GM10266 (cell line): ENCODE measurements around the gene VEPH1.

Source experiments
- DNase-seq: peaks from one replicate; pipeline ENCODE4 v3.0.0; 2012; ENCODE audit errors: extremely low spot score
- TF ChIP-seq, protein P1 (sequence below): IDR thresholded peaks from 2 replicates; pipeline ENCODE4 v1.5.1; 2012; ENCODE audit warnings: mild to moderate bottlenecking, low read depth; ENCODE audit not compliant: control insufficient read depth, insufficient read depth; ENCODE audit errors: missing control alignments

Gene VEPH1

DNA sequence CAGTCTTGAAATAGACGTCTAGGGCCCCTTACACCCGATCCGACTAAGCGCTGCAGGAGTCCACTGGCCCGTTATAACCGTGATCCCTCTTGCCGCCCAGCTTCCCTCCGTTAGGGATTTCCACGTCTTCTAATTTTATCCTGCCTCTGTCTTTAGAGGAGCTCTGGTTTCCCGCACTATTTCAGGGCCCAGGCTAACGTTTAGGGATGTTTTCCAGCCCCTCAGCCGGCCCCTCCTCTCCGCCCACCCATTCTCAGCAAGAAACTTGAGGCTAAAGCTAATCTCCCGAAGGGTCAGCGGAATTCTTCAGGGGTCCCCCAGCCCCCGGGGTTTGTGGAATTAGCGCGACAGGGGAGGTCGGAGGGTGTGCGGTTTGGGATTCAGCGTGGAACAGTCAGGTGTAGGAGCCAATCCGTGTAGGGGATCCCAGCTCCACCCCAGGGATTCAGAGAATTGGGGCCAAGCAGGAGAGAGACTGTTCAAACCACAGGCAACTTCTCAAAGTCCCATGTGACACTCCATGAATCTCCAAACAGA is 65.0 kb downstream of the VEPH1 start:
- TF ChIP-seq, protein P1, sequence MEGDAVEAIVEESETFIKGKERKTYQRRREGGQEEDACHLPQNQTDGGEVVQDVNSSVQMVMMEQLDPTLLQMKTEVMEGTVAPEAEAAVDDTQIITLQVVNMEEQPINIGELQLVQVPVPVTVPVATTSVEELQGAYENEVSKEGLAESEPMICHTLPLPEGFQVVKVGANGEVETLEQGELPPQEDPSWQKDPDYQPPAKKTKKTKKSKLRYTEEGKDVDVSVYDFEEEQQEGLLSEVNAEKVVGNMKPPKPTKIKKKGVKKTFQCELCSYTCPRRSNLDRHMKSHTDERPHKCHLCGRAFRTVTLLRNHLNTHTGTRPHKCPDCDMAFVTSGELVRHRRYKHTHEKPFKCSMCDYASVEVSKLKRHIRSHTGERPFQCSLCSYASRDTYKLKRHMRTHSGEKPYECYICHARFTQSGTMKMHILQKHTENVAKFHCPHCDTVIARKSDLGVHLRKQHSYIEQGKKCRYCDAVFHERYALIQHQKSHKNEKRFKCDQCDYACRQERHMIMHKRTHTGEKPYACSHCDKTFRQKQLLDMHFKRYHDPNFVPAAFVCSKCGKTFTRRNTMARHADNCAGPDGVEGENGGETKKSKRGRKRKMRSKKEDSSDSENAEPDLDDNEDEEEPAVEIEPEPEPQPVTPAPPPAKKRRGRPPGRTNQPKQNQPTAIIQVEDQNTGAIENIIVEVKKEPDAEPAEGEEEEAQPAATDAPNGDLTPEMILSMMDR, result no peak
- DNase-seq, result no peak

DNA sequence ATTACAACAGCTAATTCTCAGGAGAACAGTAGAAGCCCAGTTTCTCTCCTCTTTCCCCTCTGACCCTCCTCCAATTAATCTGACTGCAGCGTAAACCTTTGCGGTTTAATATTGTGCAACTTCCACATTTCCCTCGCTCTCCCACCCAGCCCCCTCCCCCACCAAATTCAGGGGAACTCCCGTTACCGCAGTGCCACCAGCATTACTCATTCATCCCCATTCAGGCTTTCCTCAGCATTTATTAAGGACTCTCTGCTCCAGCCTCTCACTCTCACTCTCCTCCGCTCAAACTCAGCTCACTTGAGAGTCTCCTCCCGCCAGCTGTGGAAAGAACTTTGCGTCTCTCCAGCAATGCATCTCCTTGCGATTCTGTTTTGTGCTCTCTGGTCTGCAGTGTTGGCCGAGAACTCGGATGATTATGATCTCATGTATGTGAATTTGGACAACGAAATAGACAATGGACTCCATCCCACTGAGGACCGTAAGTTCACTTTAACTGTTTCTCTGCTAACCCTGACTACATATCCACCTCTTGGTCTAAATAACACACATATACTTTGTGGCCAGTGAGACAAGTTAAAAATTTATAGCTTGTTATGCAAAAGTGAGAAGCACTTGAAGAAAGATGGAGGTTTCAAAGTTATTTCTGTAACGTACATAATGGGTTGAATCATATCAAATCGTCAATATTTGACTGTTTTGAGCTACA is 66.5 kb downstream of the VEPH1 start, which contains the start of gene PTX3:
PTX3 (plus strand) TSS at position 268 of the 709 bp plus-strand sequence; CDS start at position 352, 84 bp downstream.
- DNase-seq, result no peak
- TF ChIP-seq, protein P1, result no peak

DNA sequence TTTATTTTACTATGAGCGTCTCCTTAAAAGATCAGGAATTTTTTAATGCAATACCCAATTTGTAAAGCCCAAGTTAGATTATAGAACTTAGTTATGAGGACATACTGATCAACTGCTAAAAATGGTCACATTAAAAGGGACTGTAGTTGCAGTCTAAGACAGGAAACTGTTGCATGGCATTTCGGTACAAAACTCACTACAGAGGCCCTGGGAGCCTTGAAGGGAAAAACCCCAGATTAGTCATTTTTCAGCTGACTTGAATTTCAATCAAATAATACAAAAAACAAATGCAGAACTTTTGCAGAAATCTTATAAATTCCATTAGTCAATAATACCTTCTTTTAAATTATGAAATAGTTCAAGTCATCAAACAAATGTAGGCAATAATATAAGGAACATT is 73.5 kb downstream of the VEPH1 start:
- DNase-seq, result no peak
- TF ChIP-seq, protein P1, result no peak

DNA sequence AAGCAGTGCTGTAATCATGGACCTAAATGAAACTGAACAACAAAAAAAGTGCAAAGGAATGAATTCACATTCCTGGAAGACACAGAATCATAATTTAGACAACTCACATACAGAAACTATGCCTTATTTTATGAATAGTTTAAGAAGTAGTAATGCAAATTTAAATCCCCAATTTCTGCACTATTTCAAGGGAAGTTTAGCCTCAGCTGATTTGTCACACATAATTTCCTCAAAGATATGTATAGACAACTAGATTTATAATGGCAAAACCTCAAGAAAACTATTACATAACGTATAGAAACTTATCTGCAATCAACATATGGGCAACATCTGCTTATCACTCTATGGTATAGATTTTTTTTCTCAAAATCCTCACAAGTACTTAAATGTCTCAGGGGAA is 74.4 kb downstream of the VEPH1 start:
- DNase-seq, result no peak
- TF ChIP-seq, protein P1, result no peak

DNA sequence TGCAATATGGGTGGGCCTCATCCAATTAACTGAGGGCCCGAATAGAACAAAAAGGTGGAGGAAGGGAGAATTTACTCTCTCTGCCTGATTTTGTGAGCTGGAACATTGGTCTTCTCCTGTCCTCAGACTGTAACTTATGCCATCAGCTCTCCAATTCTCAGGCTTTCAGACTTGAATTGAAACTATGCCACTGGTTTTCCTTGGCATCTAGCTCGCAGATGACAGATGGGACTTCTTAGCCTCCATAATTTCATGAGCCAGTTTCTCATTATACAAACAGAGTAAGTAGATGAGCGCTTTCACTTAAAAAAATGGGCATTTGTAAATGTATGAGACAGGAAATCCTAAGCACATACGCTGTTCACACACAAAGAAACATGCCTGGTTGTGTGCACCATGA is 75.3 kb downstream of the VEPH1 start:
- TF ChIP-seq, protein P1, result no peak
- no peak for DNase-seq

DNA sequence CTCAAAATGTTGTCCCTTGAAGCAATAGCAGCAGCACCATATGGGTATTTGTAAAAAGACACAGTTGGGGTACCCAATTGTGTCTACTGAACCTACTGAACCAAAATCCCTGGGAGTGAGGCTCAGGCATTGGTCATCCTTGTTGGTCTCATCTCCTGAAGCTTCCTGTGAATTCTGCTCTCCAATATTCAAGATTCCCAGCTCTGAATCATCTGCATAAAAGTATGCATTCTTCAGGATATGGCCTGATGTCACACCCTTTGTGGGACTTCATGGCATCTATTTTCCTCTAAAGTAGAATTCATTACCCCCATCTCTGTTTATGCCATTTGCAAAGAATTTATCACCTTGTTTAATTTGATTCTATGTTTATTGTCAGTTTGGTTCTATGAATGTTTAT is 79.9 kb downstream of the VEPH1 start:
- TF ChIP-seq, protein P1, result no peak
- no peak for DNase-seq

DNA sequence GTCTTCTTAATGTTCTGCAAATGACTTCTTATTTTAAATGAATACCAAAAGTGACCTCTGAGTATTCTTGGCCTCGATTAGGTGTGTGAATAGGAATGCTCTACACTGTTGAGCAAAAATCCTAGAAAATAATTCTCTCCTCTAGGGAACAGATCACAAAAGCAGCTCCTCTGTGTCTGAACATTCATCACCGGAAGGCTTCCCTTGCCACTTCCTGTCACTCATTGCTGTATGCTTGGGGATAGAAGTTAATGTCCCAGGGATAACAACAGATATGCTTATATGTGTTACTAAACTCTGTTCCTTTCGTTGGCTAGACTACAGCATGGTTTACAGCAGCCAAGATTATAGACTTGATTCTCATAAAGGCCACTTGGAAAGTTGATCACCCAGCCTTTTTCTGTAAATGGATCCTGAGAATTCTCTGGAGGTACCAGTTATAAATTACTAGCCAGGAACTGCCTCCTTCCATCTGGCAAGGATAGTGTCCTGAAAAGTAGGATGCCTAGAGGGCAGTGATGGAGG is 82.5 kb downstream of the VEPH1 start:
- TF ChIP-seq, protein P1, result no peak
- no peak for DNase-seq
